Astrocyte (in vitro differentiated cells and primary cell): ENCODE results near the gene SEMA4B. TPM values are rescaled to one million over a fixed set of nuclear protein-coding genes. Genes with fewer than 3 reads are reported as not detected.
A peak's percentile ranks its signal among the peaks of the same experiment; 100 is the strongest.

Source experiments
- DNase-seq: peaks from one replicate; pipeline ENCODE4 v3.0.0-alpha.2; 2010; ENCODE audit warnings: low read depth
- FAIRE-seq: peaks from 2 replicates; lab custom pipeline; 2011; peaks lifted over from hg19 to GRCh38; lab: Jason Lieb, UNC
- H2AFZ ChIP-seq: 2 replicates; pipeline ENCODE4 v1.6.0; 2012; ENCODE audit warnings: low read depth, low read length, inconsistent platforms
- H3K27ac ChIP-seq: 2 replicates; pipeline ENCODE4 v1.5.1; 2011; ENCODE audit warnings: low read depth, low read length, inconsistent platforms
- H3K27me3 ChIP-seq: 2 replicates; pipeline ENCODE4 v1.6.0; 2011; ENCODE audit warnings: low read length, inconsistent platforms; ENCODE audit not compliant: insufficient read depth
- H3K36me3 ChIP-seq: 2 replicates; pipeline ENCODE4 v1.5.1; 2011; ENCODE audit warnings: low read length, inconsistent platforms; ENCODE audit not compliant: insufficient read depth
- H3K4me1 ChIP-seq: 2 replicates; pipeline ENCODE4 v1.5.1; 2011; ENCODE audit warnings: low read length, inconsistent platforms; ENCODE audit not compliant: insufficient read depth
- H3K4me2 ChIP-seq: 2 replicates; pipeline ENCODE4 v1.6.0; 2012; ENCODE audit warnings: low read length, inconsistent platforms
- H3K4me3 ChIP-seq: 2 replicates; pipeline ENCODE4 v1.5.1; 2011; ENCODE audit warnings: low read depth, mild to moderate bottlenecking, low read length, inconsistent platforms; ENCODE audit not compliant: insufficient read depth
- H3K79me2 ChIP-seq: 2 replicates; pipeline ENCODE4 v1.6.0; 2012; ENCODE audit warnings: mild to moderate bottlenecking, low read length, inconsistent platforms; ENCODE audit not compliant: insufficient read depth
- H3K9ac ChIP-seq: 2 replicates; pipeline ENCODE4 v1.6.0; 2012; ENCODE audit warnings: mild to moderate bottlenecking, low read length, inconsistent platforms
- H3K9me3 ChIP-seq: 2 replicates; pipeline ENCODE4 v1.5.1; 2012; ENCODE audit warnings: low read depth, mild to moderate bottlenecking, low read length, inconsistent platforms; ENCODE audit not compliant: insufficient read depth
- H4K20me1 ChIP-seq: 2 replicates; pipeline ENCODE4 v1.6.0; 2012; ENCODE audit warnings: low read length, inconsistent platforms; ENCODE audit not compliant: insufficient read depth
- H3K27ac Mint-ChIP-seq: one replicate; pipeline ENCODE4 v1.8.0; 2021; ENCODE audit warnings: mild to moderate bottlenecking, mixed read lengths; ENCODE audit not compliant: unreplicated experiment
- H3K27me3 Mint-ChIP-seq: one replicate; pipeline ENCODE4 v1.8.0; 2021; ENCODE audit warnings: low read depth, mixed read lengths; ENCODE audit not compliant: unreplicated experiment
- H3K36me3 Mint-ChIP-seq: one replicate; pipeline ENCODE4 v1.8.0; 2021; ENCODE audit warnings: low read depth, mixed read lengths; ENCODE audit not compliant: unreplicated experiment
- H3K4me1 Mint-ChIP-seq: one replicate; pipeline ENCODE4 v1.8.0; 2021; ENCODE audit warnings: low read depth, mixed read lengths; ENCODE audit not compliant: unreplicated experiment
- H3K4me3 Mint-ChIP-seq: one replicate; pipeline ENCODE4 v1.8.0; 2021; ENCODE audit warnings: mild to moderate bottlenecking, moderate library complexity, mixed read lengths; ENCODE audit not compliant: unreplicated experiment
- H3K9me3 Mint-ChIP-seq: one replicate; pipeline ENCODE4 v1.8.0; 2021; ENCODE audit warnings: mild to moderate bottlenecking, mixed read lengths; ENCODE audit not compliant: unreplicated experiment
- EZH2 ChIP-seq: IDR thresholded peaks from 2 replicates; pipeline ENCODE4 v1.6.1; 2012; ENCODE audit warnings: mild to moderate bottlenecking, low read length, inconsistent platforms; ENCODE audit not compliant: insufficient read depth
- total RNA-seq: library from RNA; stranded (reverse); gene quantifications from 2 replicates; pipeline ENCODE4 v1.2.1, GENCODE V29; 2021
- TF ChIP-seq, protein P1 (sequence below): IDR thresholded peaks from 2 replicates; pipeline ENCODE4 v1.5.1; 2011; ENCODE audit warnings: low read depth, mild to moderate bottlenecking, inconsistent platforms, low read length, moderate library complexity; ENCODE audit not compliant: insufficient read depth

SEMA4B gene
- total RNA-seq, 1 donor from 2014 or later = 9.9 TPM

GRCh38 chr15:90230610-90231009, 29.5 kb downstream of the SEMA4B start:
- no peak overlapping the region for H2AFZ ChIP-seq
- H3K27ac Mint-ChIP-seq = no peak overlapping the region
- H3K9me3 Mint-ChIP-seq = no peaks in the 10 kb centered on the region
- H3K4me1 Mint-ChIP-seq = peaks cover 9% of the 10 kb centered on the region
- no peak overlapping the region for H3K27ac ChIP-seq
- H3K36me3 Mint-ChIP-seq = peaks cover 8% of the 10 kb centered on the region
- FAIRE-seq = no peak
- H3K4me3 Mint-ChIP-seq = no peak overlapping the region
- no peak overlapping the region for H3K4me3 ChIP-seq
- H3K9ac ChIP-seq = no peak overlapping the region
- H3K9me3 ChIP-seq = no peaks in the 10 kb centered on the region
- H3K4me1 ChIP-seq = peaks cover 9% of the 10 kb centered on the region
- TF ChIP-seq, protein P1, sequence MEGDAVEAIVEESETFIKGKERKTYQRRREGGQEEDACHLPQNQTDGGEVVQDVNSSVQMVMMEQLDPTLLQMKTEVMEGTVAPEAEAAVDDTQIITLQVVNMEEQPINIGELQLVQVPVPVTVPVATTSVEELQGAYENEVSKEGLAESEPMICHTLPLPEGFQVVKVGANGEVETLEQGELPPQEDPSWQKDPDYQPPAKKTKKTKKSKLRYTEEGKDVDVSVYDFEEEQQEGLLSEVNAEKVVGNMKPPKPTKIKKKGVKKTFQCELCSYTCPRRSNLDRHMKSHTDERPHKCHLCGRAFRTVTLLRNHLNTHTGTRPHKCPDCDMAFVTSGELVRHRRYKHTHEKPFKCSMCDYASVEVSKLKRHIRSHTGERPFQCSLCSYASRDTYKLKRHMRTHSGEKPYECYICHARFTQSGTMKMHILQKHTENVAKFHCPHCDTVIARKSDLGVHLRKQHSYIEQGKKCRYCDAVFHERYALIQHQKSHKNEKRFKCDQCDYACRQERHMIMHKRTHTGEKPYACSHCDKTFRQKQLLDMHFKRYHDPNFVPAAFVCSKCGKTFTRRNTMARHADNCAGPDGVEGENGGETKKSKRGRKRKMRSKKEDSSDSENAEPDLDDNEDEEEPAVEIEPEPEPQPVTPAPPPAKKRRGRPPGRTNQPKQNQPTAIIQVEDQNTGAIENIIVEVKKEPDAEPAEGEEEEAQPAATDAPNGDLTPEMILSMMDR = no peak
- TF ChIP-seq EZH2 = no peak
- peaks cover 20% of the 10 kb centered on the region for H3K79me2 ChIP-seq
- DNase-seq = no peak
- H3K36me3 ChIP-seq = peaks cover 8% of the 10 kb centered on the region
- no peak overlapping the region for H3K4me2 ChIP-seq
- no peaks in the 10 kb centered on the region for H3K27me3 ChIP-seq
- H3K27me3 Mint-ChIP-seq = no peaks in the 10 kb centered on the region
- peaks cover 21% of the 10 kb centered on the region for H4K20me1 ChIP-seq

GRCh38 chr15:90231028-90232017, 30.2 kb downstream of the SEMA4B start:
- no peaks in the 10 kb centered on the region for H3K27me3 Mint-ChIP-seq
- H3K36me3 Mint-ChIP-seq = peaks cover 8% of the 10 kb centered on the region

More at GRCh38 chr15:90231028-90232017, 30.2 kb downstream of the SEMA4B start:
- H3K27me3 ChIP-seq = no peaks in the 10 kb centered on the region
- FAIRE-seq (no peak), DNase-seq (no peak)
- no peak overlapping the region for H2AFZ ChIP-seq
- H3K4me1 ChIP-seq = peaks cover 9% of the 10 kb centered on the region
- peaks cover 5% of the 10 kb centered on the region for H3K36me3 ChIP-seq
- H4K20me1 ChIP-seq = peaks cover 21% of the 10 kb centered on the region
- Mint-ChIP-seq H3K9me3 (no peaks in the 10 kb centered on the region), H3K27ac (no peak overlapping the region), H3K4me1 (peaks cover 9% of the 10 kb centered on the region), H3K4me3 (peak overlapping the region; percentile 15)
- H3K9ac ChIP-seq = no peak overlapping the region
- no peaks in the 10 kb centered on the region for H3K9me3 ChIP-seq
- H3K4me2 ChIP-seq = peak overlapping the region; percentile 95
- peaks cover 20% of the 10 kb centered on the region for H3K79me2 ChIP-seq
- no peak overlapping the region for H3K4me3 ChIP-seq
- TF ChIP-seq, protein P1 = no peak
- no peak for TF ChIP-seq EZH2
- H3K27ac ChIP-seq = no peak overlapping the region
